SK-N-SH treated with all-trans-retinoic acid at 6 μM for 48 hours (cell line): ENCODE data around the gene DNASE1L3.
A peak's percentile ranks its signal among the peaks of the same experiment; 100 is the strongest.

ENCODE experiments used
- ATAC-seq: fragments of 200-7000 bp; cut with Tn5 transposase; 3 replicates; pipeline ENCODE4 v1.9.1; 2020; ENCODE audit warnings: mild to moderate bottlenecking, moderate library complexity
- ARNTL ChIP-seq: fragments of 450-650 bp; formaldehyde crosslinking; IDR thresholded peaks from 2 replicates; pipeline ENCODE4 v1.5.0; 2020; ENCODE audit warnings: low read depth, mild to moderate bottlenecking, moderate library complexity, borderline replicate concordance
- BACH2 ChIP-seq: fragments of 250-450 bp; sonication (Bioruptor Pico); IDR thresholded peaks from 2 replicates; pipeline ENCODE4 v1.9.0; 2021; ENCODE audit warnings: mild to moderate bottlenecking, borderline replicate concordance
- CSDC2 ChIP-seq: fragments of 250-450 bp; sonication (Bioruptor Pico); IDR thresholded peaks from 2 replicates; pipeline ENCODE4 v1.5.0; 2020; ENCODE audit warnings: mild to moderate bottlenecking, moderate library complexity
- ESRRG ChIP-seq: fragments of 250-450 bp; sonication (Bioruptor Pico); IDR thresholded peaks from 2 replicates; pipeline ENCODE4 v1.6.1; 2021; ENCODE audit warnings: mild to moderate bottlenecking
- GLIS3 ChIP-seq: fragments of 250-450 bp; sonication (Bioruptor Pico); IDR thresholded peaks from 2 replicates; pipeline ENCODE4 v1.5.0; 2020; ENCODE audit warnings: mild to moderate bottlenecking, moderate library complexity
- ISL1 ChIP-seq: fragments of 250-450 bp; sonication (Bioruptor Pico); IDR thresholded peaks from 2 replicates; pipeline ENCODE4 v2.1.2; 2022; ENCODE audit warnings: mild to moderate bottlenecking, moderate library complexity
- OSR1 ChIP-seq: fragments of 250-450 bp; sonication (Bioruptor Pico); IDR thresholded peaks from 2 replicates; pipeline ENCODE4 v1.8.0; 2022; ENCODE audit warnings: moderate library complexity, mild to moderate bottlenecking, inconsistent platforms
- PATZ1 ChIP-seq: fragments of 250-450 bp; sonication (Bioruptor Pico); IDR thresholded peaks from 2 replicates; pipeline ENCODE4 v1.8.0; 2020; ENCODE audit warnings: mild to moderate bottlenecking, moderate library complexity, borderline replicate concordance
- PPARA ChIP-seq: fragments of 250-450 bp; sonication (Bioruptor Pico); IDR thresholded peaks from 2 replicates; pipeline ENCODE4 v1.5.0; 2020; ENCODE audit warnings: mild to moderate bottlenecking, borderline replicate concordance
- SNAI2 ChIP-seq: fragments of 250-450 bp; sonication (Bioruptor Pico); IDR thresholded peaks from 2 replicates; pipeline ENCODE4 v1.5.0; 2020; ENCODE audit warnings: mild to moderate bottlenecking, moderate library complexity
- TCF4 ChIP-seq: fragments of 250-450 bp; sonication (Bioruptor Pico); IDR thresholded peaks from 2 replicates; pipeline ENCODE4 v1.8.0; 2021; ENCODE audit warnings: mild to moderate bottlenecking, moderate library complexity, borderline replicate concordance
- TOX ChIP-seq: fragments of 250-450 bp; sonication (Bioruptor Pico); IDR thresholded peaks from 2 replicates; pipeline ENCODE4 v1.8.0; 2021; ENCODE audit warnings: mild to moderate bottlenecking, moderate library complexity, borderline replicate concordance
- TSHZ2 ChIP-seq: fragments of 250-450 bp; sonication (Bioruptor Pico); IDR thresholded peaks from 2 replicates; pipeline ENCODE4 v1.5.0; 2020; ENCODE audit warnings: mild to moderate bottlenecking, moderate library complexity
- ZFP3 ChIP-seq: fragments of 250-450 bp; sonication (Bioruptor Pico); IDR thresholded peaks from 2 replicates; pipeline ENCODE4 v1.5.0; 2020; ENCODE audit warnings: mild to moderate bottlenecking, moderate library complexity
- ZFP30 ChIP-seq: fragments of 450-650 bp; formaldehyde crosslinking; IDR thresholded peaks from 2 replicates; pipeline ENCODE4 v1.5.0; 2022; ENCODE audit warnings: mild to moderate bottlenecking, moderate library complexity
- ZNF565 ChIP-seq: fragments of 450-650 bp; formaldehyde crosslinking; conservative IDR thresholded peaks from 2 replicates; pipeline ENCODE4 v1.5.0; 2020; ENCODE audit warnings: low read depth, mild to moderate bottlenecking, moderate library complexity
- ZNF70 ChIP-seq: fragments of 450-650 bp; formaldehyde crosslinking; IDR thresholded peaks from 2 replicates; pipeline ENCODE4 v1.5.0; 2020; ENCODE audit warnings: mild to moderate bottlenecking, moderate library complexity
- ZNF8 ChIP-seq: fragments of 450-650 bp; formaldehyde crosslinking; IDR thresholded peaks from 2 replicates; pipeline ENCODE4 v1.5.0; 2020; ENCODE audit warnings: mild to moderate bottlenecking, moderate library complexity
- TF ChIP-seq, protein P1 (sequence below): fragments of 250-450 bp; sonication (Bioruptor Pico); IDR thresholded peaks from 2 replicates; pipeline ENCODE4 v1.8.0; 2021; ENCODE audit warnings: low read depth, mild to moderate bottlenecking, moderate library complexity, borderline replicate concordance
- TF ChIP-seq, protein P2 (sequence below): fragments of 250-450 bp; sonication (Bioruptor Pico); IDR thresholded peaks from 2 replicates; pipeline ENCODE4 v1.5.1; 2020; ENCODE audit warnings: low read depth, mild to moderate bottlenecking, moderate library complexity

The DNASE1L3 gene

GRCh38 chr3:58237238-58237940, 26.6 kb upstream of the DNASE1L3 start, which contains the start of gene ABHD6:
Gene ABHD6 (plus strand): TSS chr3:58237792. CDS start chr3:58256587, 18,795 bp downstream.
- TF ChIP-seq CSDC2 (CRISPR knock-in tag) (no peak), TOX (CRISPR knock-in tag) (no peak), ZFP3 (CRISPR knock-in tag) (peak; percentile 91)
- ATAC-seq: peak; percentile 90

GRCh38 chr3:58236527-58237237, 25.9 kb upstream of the DNASE1L3 start:
- peak; percentile 1 for ATAC-seq
- TF ChIP-seq, protein P1, sequence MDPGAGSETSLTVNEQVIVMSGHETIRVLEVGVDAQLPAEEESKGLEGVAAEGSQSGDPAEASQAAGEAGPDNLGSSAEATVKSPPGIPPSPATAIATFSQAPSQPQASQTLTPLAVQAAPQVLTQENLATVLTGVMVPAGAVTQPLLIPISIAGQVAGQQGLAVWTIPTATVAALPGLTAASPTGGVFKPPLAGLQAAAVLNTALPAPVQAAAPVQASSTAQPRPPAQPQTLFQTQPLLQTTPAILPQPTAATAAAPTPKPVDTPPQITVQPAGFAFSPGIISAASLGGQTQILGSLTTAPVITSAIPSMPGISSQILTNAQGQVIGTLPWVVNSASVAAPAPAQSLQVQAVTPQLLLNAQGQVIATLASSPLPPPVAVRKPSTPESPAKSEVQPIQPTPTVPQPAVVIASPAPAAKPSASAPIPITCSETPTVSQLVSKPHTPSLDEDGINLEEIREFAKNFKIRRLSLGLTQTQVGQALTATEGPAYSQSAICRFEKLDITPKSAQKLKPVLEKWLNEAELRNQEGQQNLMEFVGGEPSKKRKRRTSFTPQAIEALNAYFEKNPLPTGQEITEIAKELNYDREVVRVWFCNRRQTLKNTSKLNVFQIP (CRISPR knock-in tag): no peak
- TF ChIP-seq TOX (CRISPR knock-in tag): no peak

GRCh38 chr3:58235970-58236369, 25.2 kb upstream of the DNASE1L3 start:
- no peak for ATAC-seq
- no peak for TF ChIP-seq ZFP30 (CRISPR knock-in tag)
- TF ChIP-seq ARNTL (CRISPR knock-in tag): no peak
- TF ChIP-seq, protein P1 (CRISPR knock-in tag): no peak
- no peak for TF ChIP-seq TCF4 (CRISPR knock-in tag)
- no peak for TF ChIP-seq SNAI2 (CRISPR knock-in tag)
- no peak for TF ChIP-seq ZNF8 (CRISPR knock-in tag)
- TF ChIP-seq TSHZ2 (CRISPR knock-in tag): no peak
- TF ChIP-seq, protein P2, sequence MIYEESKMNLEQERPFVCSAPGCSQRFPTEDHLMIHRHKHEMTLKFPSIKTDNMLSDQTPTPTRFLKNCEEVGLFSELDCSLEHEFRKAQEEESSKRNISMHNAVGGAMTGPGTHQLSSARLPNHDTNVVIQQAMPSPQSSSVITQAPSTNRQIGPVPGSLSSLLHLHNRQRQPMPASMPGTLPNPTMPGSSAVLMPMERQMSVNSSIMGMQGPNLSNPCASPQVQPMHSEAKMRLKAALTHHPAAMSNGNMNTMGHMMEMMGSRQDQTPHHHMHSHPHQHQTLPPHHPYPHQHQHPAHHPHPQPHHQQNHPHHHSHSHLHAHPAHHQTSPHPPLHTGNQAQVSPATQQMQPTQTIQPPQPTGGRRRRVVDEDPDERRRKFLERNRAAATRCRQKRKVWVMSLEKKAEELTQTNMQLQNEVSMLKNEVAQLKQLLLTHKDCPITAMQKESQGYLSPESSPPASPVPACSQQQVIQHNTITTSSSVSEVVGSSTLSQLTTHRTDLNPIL: no peak
- no peak for TF ChIP-seq OSR1 (CRISPR knock-in tag)
- no peak for TF ChIP-seq BACH2 (CRISPR knock-in tag)
- TF ChIP-seq ZNF565 (CRISPR knock-in tag): no peak
- TF ChIP-seq GLIS3 (CRISPR knock-in tag): no peak
- TF ChIP-seq, all 23 proteins: peak for 0

DNA sequence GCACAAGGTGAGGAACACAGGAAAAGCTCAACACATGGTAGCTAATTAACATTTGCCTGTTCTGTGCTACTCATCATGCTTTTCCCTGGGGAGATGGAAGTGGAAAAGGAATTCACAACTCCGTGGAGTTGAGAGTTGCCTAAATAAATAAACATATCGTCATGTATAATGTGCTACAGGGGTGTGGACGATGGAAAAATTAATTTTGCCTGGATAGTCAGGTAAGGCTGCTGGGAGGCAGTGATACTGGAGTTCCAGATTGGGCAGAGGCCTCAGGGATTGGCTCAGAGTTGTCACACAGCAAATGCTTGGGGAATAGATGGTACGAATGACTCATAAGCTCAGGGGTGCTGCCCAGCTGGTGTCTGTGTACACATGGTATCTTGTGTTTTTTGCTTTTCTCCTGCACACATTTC, 23.8 kb upstream of the DNASE1L3 start:
- TF ChIP-seq ISL1 (no peak), OSR1 (CRISPR knock-in tag) (no peak), ARNTL (CRISPR knock-in tag) (no peak), ZNF70 (no peak), PPARA (CRISPR knock-in tag) (no peak), ESRRG (CRISPR knock-in tag) (no peak), GLIS3 (CRISPR knock-in tag) (no peak), PATZ1 (CRISPR knock-in tag) (no peak)
- TF ChIP-seq, all 23 proteins: peak for 0
- ATAC-seq: no peak
